ENCODE results near the gene P4HTM.

P4HTM gene

GRCh38 chr3:49009396-49009795 lies 19.4 kb downstream of the P4HTM start:
- DNase-seq, result no peak

GRCh38 chr3:49012441-49013017 lies 22.5 kb downstream of the P4HTM start:
- DNase-seq, result no peak

- no peak for DNase-seq
These were observed 23.2 kb downstream of the P4HTM start for GRCh38 chr3:49013113-49013737.

- DNase-seq, result peak; percentile 58
These were observed 24.0 kb downstream of the P4HTM start for GRCh38 chr3:49013738-49014660.

- DNase-seq, result no peak
These were observed 25.0 kb downstream of the P4HTM start for GRCh38 chr3:49015072-49015471.

GRCh38 chr3:49015765-49016164 lies 25.7 kb downstream of the P4HTM start:
- no peak for DNase-seq

- no peak for DNase-seq
These were observed 26.6 kb downstream of the P4HTM start for GRCh38 chr3:49016414-49017228.

GRCh38 chr3:49017229-49017970 lies 27.4 kb downstream of the P4HTM start:
- DNase-seq, result no peak

GRCh38 chr3:49017971-49018706 lies 28.1 kb downstream of the P4HTM start, which contains the start of gene DALRD3:
TSS of gene DALRD3 (minus strand) at chr3:49018580. CDS start at chr3:49018564, 16 bp downstream.
- peak; percentile 66 for DNase-seq

- no peak for DNase-seq
These were observed 28.6 kb downstream of the P4HTM start for GRCh38 chr3:49018707-49019006.

GRCh38 chr3:49019941-49020329 lies 29.9 kb downstream of the P4HTM start:
- DNase-seq, result no peak

GRCh38 chr3:49020330-49021212 lies 30.5 kb downstream of the P4HTM start:
- DNase-seq, result peak; percentile 24

- DNase-seq, result peak; percentile 98
These were observed 31.3 kb downstream of the P4HTM start for GRCh38 chr3:49021213-49021812.

GRCh38 chr3:49021813-49022687 lies 32.0 kb downstream of the P4HTM start, which contains the start of gene NDUFAF3:
TSS of gene NDUFAF3 (plus strand) at chr3:49022121. CDS start at chr3:49022145, 24 bp downstream.
- DNase-seq, result peak; percentile 94

GRCh38 chr3:49022688-49023171 lies 32.7 kb downstream of the P4HTM start:
- DNase-seq, result no peak

GRCh38 chr3:49023775-49024174 lies 33.7 kb downstream of the P4HTM start:
- no peak for DNase-seq

- no peak for DNase-seq
These were observed 34.4 kb downstream of the P4HTM start for GRCh38 chr3:49024449-49024848.

GRCh38 chr3:49025005-49025792 lies 35.2 kb downstream of the P4HTM start:
- DNase-seq, result no peak
